CD8-positive, alpha-beta memory T cell (primary cell): Measurements from ENCODE around the gene SETDB1. TPM values are rescaled to one million over a fixed set of nuclear protein-coding genes. Genes with fewer than 3 reads are reported as not detected.

ENCODE experiments used
- CTCF ChIA-PET: fragments of 350-600 bp; sonication (Branson Sonifier 250); formaldehyde crosslinking; loops from one replicate; lab custom pipeline; 2021; ENCODE audit warnings: antibody characterized with exemption; lab: Charles Lee
- POLR2A ChIA-PET: fragments of 350-600 bp; sonication (Branson Sonifier 250); formaldehyde crosslinking; loops from one replicate; lab custom pipeline; 2021; ENCODE audit warnings: antibody characterized with exemption; lab: Charles Lee
- DNase-seq, 5 donors: peaks; one replicate each; pipeline versions ENCODE4 v3.0.0 to v3.0.0-alpha.2; 2020 to 2022; ENCODE audit warnings: mixed read lengths in 1 of 5
- H3K27ac ChIP-seq: one replicate; pipeline ENCODE4 v1.7.0; 2013; ENCODE audit warnings: low read depth, mild to moderate bottlenecking, low read length, moderate library complexity
- H3K27me3 ChIP-seq: 2 replicates; pipeline ENCODE4 v1.7.0; 2013; ENCODE audit warnings: low read length, mild to moderate bottlenecking; ENCODE audit not compliant: insufficient read depth, poor library complexity, severe bottlenecking
- H3K36me3 ChIP-seq: 2 replicates; pipeline ENCODE4 v1.7.0; 2013; ENCODE audit warnings: mild to moderate bottlenecking, low read length, moderate library complexity; ENCODE audit not compliant: insufficient read depth
- H3K4me1 ChIP-seq: 2 replicates; pipeline ENCODE4 v1.7.0; 2013; ENCODE audit warnings: mild to moderate bottlenecking, low read length, moderate library complexity; ENCODE audit not compliant: insufficient read depth
- H3K4me3 ChIP-seq: 2 replicates; pipeline ENCODE4 v1.7.0; 2013; ENCODE audit warnings: mild to moderate bottlenecking, low read length
- H3K9me3 ChIP-seq: 2 replicates; pipeline ENCODE4 v1.7.0; 2013; ENCODE audit warnings: mild to moderate bottlenecking, low read length
- H3K27ac Mint-ChIP-seq, 8 donors: one replicate each; pipeline ENCODE4 v1.8.0; 2020 to 2021; ENCODE audit warnings: mixed read lengths in 8 of 8, mild to moderate bottlenecking in 6 of 8, inconsistent platforms in 3 of 8, moderate library complexity in 3 of 8
- H3K27me3 Mint-ChIP-seq, 2 donors: one replicate each; pipeline ENCODE4 v1.8.0; 2020 to 2021; ENCODE audit warnings: mixed read lengths in 2 of 2, mild to moderate bottlenecking in 1 of 2, moderate library complexity in 1 of 2
- H3K36me3 Mint-ChIP-seq, 3 donors: one replicate each; pipeline ENCODE4 v1.8.0; 2020 to 2021; ENCODE audit warnings: mixed read lengths in 3 of 3, inconsistent platforms in 1 of 3, mild to moderate bottlenecking in 1 of 3
- H3K4me1 Mint-ChIP-seq, 3 donors: one replicate each; pipeline ENCODE4 v1.8.0; 2020 to 2021; ENCODE audit warnings: mixed read lengths in 3 of 3, inconsistent platforms in 1 of 3, mild to moderate bottlenecking in 1 of 3
- H3K4me3 Mint-ChIP-seq, 7 donors: one replicate each; pipeline ENCODE4 v1.8.0; 2020 to 2021; ENCODE audit warnings: mixed read lengths in 7 of 7, mild to moderate bottlenecking in 6 of 7, moderate library complexity in 4 of 7, inconsistent platforms in 2 of 7
- H3K9me3 Mint-ChIP-seq, 5 donors: one replicate each; pipeline ENCODE4 v1.8.0; 2020 to 2022; ENCODE audit warnings: mixed read lengths in 5 of 5, mild to moderate bottlenecking in 3 of 5, moderate library complexity in 2 of 5, inconsistent platforms in 1 of 5
- polyA plus RNA-seq: library from polyadenylated mRNA; unstranded; fragments of 300-500 nt; fragmentation: Illumina TruSeq; gene quantifications from one replicate; pipeline ENCODE4 v1.2.3, GENCODE V29; 2021
- total RNA-seq, 2 experiments: library from RNA; stranded (reverse); gene quantifications; one replicate each; pipeline ENCODE4 v1.2.3, GENCODE V29; 2021

The SETDB1 gene
- total and polyA plus RNA-seq, 3 experiments from 2014 or later: 15.5 to 47.5 (median 45.4) TPM

- H3K27ac ChIP-seq: peak within 1 kb of the TSS; percentile 89
- Mint-ChIP-seq H3K27ac (peak within 1 kb of the TSS; percentile 91 to 100 (median 99)), H3K9me3 (no peaks in the 10 kb centered on the region), H3K27me3 (no peaks in the 10 kb centered on the region), H3K36me3 (peaks cover 0 to 14% (median 0%) of the 10 kb centered on the region in 3 donors), H3K4me1 (peaks cover 62 to 90% (median 85%) of the 10 kb centered on the region in 3 donors), H3K4me3 (peak within 1 kb of the TSS; percentile 82 to 98 (median 93))
- peaks cover 4% of the 10 kb centered on the region for H3K36me3 ChIP-seq
- ChIA-PET CTCF (interaction anchor here (0.8 to 3.2 kb wide), 14 partner anchors 11 to 447 kb away, joined by 3 to 26 read pairs (median 4); partner anchors contain the start of genes CDC42SE1 and TNFAIP8L2), POLR2A (interaction anchor here (0.7 to 0.8 kb wide), 2 partner anchors 41 to 377 kb away, joined by 3 read pairs; partner anchors contain the start of gene C1orf56)
- H3K4me3 ChIP-seq: peak within 1 kb of the TSS; percentile 77
- H3K27me3 ChIP-seq: no peaks in the 10 kb centered on the region
- DNase-seq: peak in 3 of 5 donors; percentile 3 to 53 (median 43)
- H3K9me3 ChIP-seq: no peaks in the 10 kb centered on the region
- H3K4me1 ChIP-seq: peaks cover 78% of the 10 kb centered on the region
These were observed 80.3 kb downstream of the SETDB1 start, which contains the start of gene MINDY1 for GRCh38 chr1:151006327-151007052. TSS of gene MINDY1 (minus strand) at chr1:151006902. CDS start at chr1:151002617, 4,285 bp downstream.

GRCh38 chr1:151007853-151008243 lies 81.7 kb downstream of the SETDB1 start:
- Mint-ChIP-seq H3K4me3 (peak overlapping the region; percentile 82 to 98 (median 93)), H3K9me3 (no peaks in the 10 kb centered on the region), H3K27ac (peak overlapping the region; percentile 91 to 100 (median 99)), H3K36me3 (peaks cover 0 to 20% (median 1%) of the 10 kb centered on the region in 3 donors), H3K4me1 (peaks cover 64 to 86% (median 81%) of the 10 kb centered on the region in 3 donors), H3K27me3 (no peaks in the 10 kb centered on the region)
- H3K36me3 ChIP-seq: no peaks in the 10 kb centered on the region
- H3K27ac ChIP-seq: peak overlapping the region; percentile 89
- no peaks in the 10 kb centered on the region for H3K27me3 ChIP-seq
- ChIA-PET POLR2A (no interaction called here), CTCF (interaction anchor here (0.7 to 2.9 kb wide), 3 partner anchors 17 to 176 kb away, joined by 3 to 15 read pairs (median 7); no protein-coding TSS in a partner anchor)
- peak overlapping the region; percentile 69 for H3K4me3 ChIP-seq
- no peak for DNase-seq
- peaks cover 65% of the 10 kb centered on the region for H3K4me1 ChIP-seq
- H3K9me3 ChIP-seq: no peaks in the 10 kb centered on the region

- H3K27ac ChIP-seq: peak within 1 kb of the TSS; percentile 89
- Mint-ChIP-seq H3K4me1 (peaks cover 61 to 86% (median 81%) of the 10 kb centered on the region in 3 donors), H3K27me3 (no peaks in the 10 kb centered on the region), H3K27ac (peak within 1 kb of the TSS; percentile 91 to 100 (median 99)), H3K36me3 (peaks cover 0 to 26% (median 1%) of the 10 kb centered on the region in 3 donors), H3K9me3 (no peaks in the 10 kb centered on the region), H3K4me3 (peak within 1 kb of the TSS; percentile 82 to 98 (median 93))
- no peaks in the 10 kb centered on the region for H3K9me3 ChIP-seq
- POLR2A ChIA-PET: interaction anchor here (0.5 to 0.6 kb wide), 2 partner anchors 49 to 84 kb away, joined by 4 read pairs; no protein-coding TSS in a partner anchor
- peak; percentile 94 to 98 (median 96) for DNase-seq
- peaks cover 59% of the 10 kb centered on the region for H3K4me1 ChIP-seq
- CTCF ChIA-PET: interaction anchor here (0.7 to 2.9 kb wide), 3 partner anchors 16 to 175 kb away, joined by 3 to 7 read pairs (median 3); partner anchors contain the start of gene TNFAIP8L2
- peak within 1 kb of the TSS; percentile 69 for H3K4me3 ChIP-seq
- no peaks in the 10 kb centered on the region for H3K36me3 ChIP-seq
- H3K27me3 ChIP-seq: no peaks in the 10 kb centered on the region
These were observed 82.4 kb downstream of the SETDB1 start, which contains the start of gene PRUNE1 for GRCh38 chr1:151008244-151009205. TSS of gene PRUNE1 (plus strand) at chr1:151008449. CDS start at chr1:151008633, 184 bp downstream.

GRCh38 chr1:151009206-151009587 lies 83.0 kb downstream of the SETDB1 start:
- Histone ChIP-seq H3K27me3 (no peaks in the 10 kb centered on the region), H3K4me3 (peak overlapping the region; percentile 69), H3K9me3 (no peaks in the 10 kb centered on the region), H3K27ac (peak overlapping the region; percentile 82), H3K4me1 (peaks cover 54% of the 10 kb centered on the region), H3K36me3 (no peaks in the 10 kb centered on the region)
- Mint-ChIP-seq H3K27ac (peak overlapping the region; percentile 91 to 100 (median 99)), H3K4me3 (peak overlapping the region; percentile 82 to 98 (median 93)), H3K4me1 (peaks cover 62 to 83% (median 79%) of the 10 kb centered on the region in 3 donors), H3K27me3 (no peaks in the 10 kb centered on the region), H3K36me3 (peaks cover 0 to 27% (median 1%) of the 10 kb centered on the region in 3 donors), H3K9me3 (no peaks in the 10 kb centered on the region)
- ChIA-PET POLR2A (interaction anchor here (0.5 to 0.6 kb wide), 3 partner anchors 48 to 235 kb away, joined by 3 to 4 read pairs (median 4); no protein-coding TSS in a partner anchor), CTCF (interaction anchor here (1.3 to 2.9 kb wide), 2 partner anchors 15 to 147 kb away, joined by 3 to 7 read pairs; partner anchors contain the start of gene TNFAIP8L2)
- no peak for DNase-seq

GRCh38 chr1:151009674-151010345 lies 83.6 kb downstream of the SETDB1 start:
- no peaks in the 10 kb centered on the region for H3K27me3 ChIP-seq
- DNase-seq: no peak
- POLR2A ChIA-PET: interaction anchor here (0.5 to 0.6 kb wide), 2 partner anchors 48 to 235 kb away, joined by 3 to 4 read pairs; no protein-coding TSS in a partner anchor
- Mint-ChIP-seq H3K27ac (peak overlapping the region in 7 of 8 donors; percentile 69 to 100 (median 99)), H3K4me3 (peak overlapping the region; percentile 82 to 98 (median 93)), H3K27me3 (no peaks in the 10 kb centered on the region), H3K9me3 (no peaks in the 10 kb centered on the region), H3K36me3 (peaks cover 0 to 32% (median 1%) of the 10 kb centered on the region in 3 donors), H3K4me1 (peaks cover 62 to 82% (median 79%) of the 10 kb centered on the region in 3 donors)
- peak overlapping the region; percentile 82 for H3K27ac ChIP-seq
- no peaks in the 10 kb centered on the region for H3K36me3 ChIP-seq
- H3K4me3 ChIP-seq: peak overlapping the region; percentile 69
- CTCF ChIA-PET: interaction anchor here (1.3 to 2.9 kb wide), 2 partner anchors 15 to 147 kb away, joined by 3 to 7 read pairs; partner anchors contain the start of gene TNFAIP8L2
- H3K9me3 ChIP-seq: no peaks in the 10 kb centered on the region
- peaks cover 52% of the 10 kb centered on the region for H3K4me1 ChIP-seq

GRCh38 chr1:151010346-151010726 lies 84.2 kb downstream of the SETDB1 start:
- H3K4me3 Mint-ChIP-seq: peak overlapping the region in 4 of 7 donors; percentile 13 to 92 (median 86)
- Histone ChIP-seq H3K4me1 (peaks cover 49% of the 10 kb centered on the region), H3K9me3 (no peaks in the 10 kb centered on the region), H3K4me3 (no peak overlapping the region), H3K27me3 (no peaks in the 10 kb centered on the region), H3K27ac (no peak overlapping the region), H3K36me3 (no peaks in the 10 kb centered on the region)
- peaks cover 0 to 32% (median 1%) of the 10 kb centered on the region in 3 donors for H3K36me3 Mint-ChIP-seq
- no peaks in the 10 kb centered on the region for H3K9me3 Mint-ChIP-seq
- ChIA-PET CTCF (interaction anchor here (2.9 kb wide), 1 partner anchor 14 kb away, joined by 7 read pairs; no protein-coding TSS in a partner anchor), POLR2A (no interaction called here)
- no peaks in the 10 kb centered on the region for H3K27me3 Mint-ChIP-seq
- DNase-seq: no peak
- H3K4me1 Mint-ChIP-seq: peaks cover 62 to 79% (median 78%) of the 10 kb centered on the region in 3 donors
- H3K27ac Mint-ChIP-seq: peak overlapping the region in 3 of 8 donors; percentile 17 to 69 (median 63)
